ENCODE measurements around the gene CCS.

GRCh38 chr11:66649903-66650302, 56.9 kb downstream of the CCS start:
- TF ChIP-seq CTCF (IDR thresholded peaks at IDR 0.05 in 8 of 11, conservative IDR thresholded peaks at IDR 0.05 in 3 of 11) (no peak), POLR2A (IDR thresholded peaks at IDR 0.05) (no peak)

All from spleen (tissue), 7 donors.